Measurements from ENCODE around the gene LRRN1.
"Not testable (repeated sequence)": the region's sequence is repeated elsewhere in the genome, so short reads cannot be mapped to it uniquely, and the experiment has no call there.

LRRN1 gene

GRCh38 chr3:3815206-3815605 lies 16.0 kb downstream of the LRRN1 start:
- no peak for DNase-seq

GRCh38 chr3:3816034-3816433 lies 16.8 kb downstream of the LRRN1 start:
- DNase-seq: no peak

- DNase-seq: no peak
Observed at GRCh38 chr3:3817865-3818264, 18.6 kb downstream of the LRRN1 start.

DNA sequence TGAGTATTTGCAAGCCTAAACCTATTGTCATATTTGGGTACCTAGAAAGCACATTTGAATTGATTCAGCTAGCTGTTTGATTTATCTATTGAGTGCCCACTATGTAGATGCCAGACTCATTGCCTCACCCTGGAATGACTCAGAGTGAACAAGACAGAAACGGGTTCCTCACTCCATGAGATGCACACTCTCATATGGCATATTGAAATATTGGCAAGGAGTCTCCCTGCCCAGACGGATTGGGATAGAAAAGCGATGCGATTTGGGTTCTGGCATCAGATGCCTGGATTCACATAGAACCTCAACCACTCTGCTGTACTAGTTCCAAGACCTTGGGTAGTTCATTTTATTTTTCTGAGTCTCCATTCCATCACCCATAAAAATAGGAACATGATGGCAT lies 22.5 kb downstream of the LRRN1 start:
- no peak for DNase-seq

GRCh38 chr3:3825035-3825434 lies 25.8 kb downstream of the LRRN1 start:
- no peak for DNase-seq

- DNase-seq: no peak
Observed at GRCh38 chr3:3826521-3826920, 27.3 kb downstream of the LRRN1 start.

DNA sequence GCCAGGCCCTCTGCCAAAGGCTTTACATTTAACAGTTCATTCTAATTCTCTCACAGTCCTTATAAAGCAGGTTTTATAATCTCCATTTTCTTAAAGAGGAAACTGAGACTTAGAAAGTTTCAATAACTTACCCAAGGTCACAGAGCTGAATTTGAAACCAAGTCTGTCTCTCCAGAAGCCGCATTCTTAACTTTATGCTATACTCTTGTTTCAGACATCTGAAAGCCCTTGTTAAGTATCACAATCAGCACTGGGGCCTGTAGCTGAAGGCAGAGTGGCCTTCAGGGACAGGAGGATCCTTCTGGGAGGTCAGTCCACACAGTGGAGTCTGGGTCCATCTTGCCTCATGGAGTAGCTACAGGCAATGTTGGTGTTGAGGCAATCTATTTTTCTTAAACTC lies 27.9 kb downstream of the LRRN1 start:
- no peak for DNase-seq

- not testable (repeated sequence) for DNase-seq
Observed at GRCh38 chr3:3828417-3828816, 29.2 kb downstream of the LRRN1 start.

- DNase-seq: no peak
Observed at GRCh38 chr3:3836845-3837244, 37.6 kb downstream of the LRRN1 start.

DNA sequence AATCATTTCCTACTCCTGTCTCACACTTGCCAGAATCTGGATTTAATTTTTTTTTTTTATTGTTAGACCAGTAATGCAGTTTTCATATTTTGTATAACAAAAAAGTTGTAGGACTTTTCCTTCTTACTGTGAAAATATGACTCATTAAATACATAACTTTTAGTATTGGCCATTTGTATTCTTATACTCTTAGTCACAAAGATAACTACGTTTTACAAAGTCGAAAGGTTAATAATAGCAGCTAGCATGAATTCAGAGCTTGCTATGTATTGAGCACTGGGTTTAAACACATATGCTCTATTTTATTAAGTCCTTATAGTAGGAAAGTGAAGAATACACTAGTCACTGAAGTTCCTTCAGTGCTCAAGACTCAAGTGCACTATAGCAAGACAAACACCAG lies 43.1 kb downstream of the LRRN1 start:
- DNase-seq: no peak

GRCh38 chr3:3847994-3848922 lies 49.0 kb downstream of the LRRN1 start:
- no peak for DNase-seq

- no peak for DNase-seq
Observed at GRCh38 chr3:3848923-3849275, 49.7 kb downstream of the LRRN1 start.

DNA sequence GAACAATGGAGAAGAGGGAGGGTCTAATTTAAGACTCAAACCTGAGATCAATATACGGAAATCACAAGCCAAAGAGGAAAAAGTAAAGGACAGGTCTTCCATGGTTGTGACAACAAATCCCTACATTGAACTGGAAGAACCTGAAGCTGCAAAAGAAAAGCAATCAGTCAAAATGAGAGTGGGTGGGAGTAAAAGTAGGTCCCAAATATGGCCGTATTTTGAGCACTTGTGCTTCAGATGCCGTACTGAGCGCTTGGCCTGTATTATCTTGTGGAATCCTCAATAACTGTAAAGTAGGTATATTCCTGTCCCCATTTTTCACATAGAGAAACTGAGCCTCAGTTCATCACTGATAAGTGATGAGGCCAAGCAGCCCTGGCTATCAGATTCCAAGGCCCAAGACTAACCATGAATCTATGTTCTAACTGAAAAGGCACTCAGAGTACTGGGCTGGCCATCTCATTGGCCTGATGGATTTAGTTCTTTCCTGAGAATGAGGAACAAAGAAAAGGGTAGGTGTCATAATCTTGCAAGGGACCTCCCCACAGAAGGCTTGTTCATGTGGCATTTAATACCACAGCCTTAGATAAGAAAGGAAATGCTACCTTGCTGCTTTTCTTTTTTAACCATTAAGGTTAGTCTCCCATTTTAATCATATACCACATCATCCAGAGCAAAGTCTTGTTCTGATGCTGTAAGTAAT lies 52.5 kb downstream of the LRRN1 start:
- DNase-seq: no peak

GRCh38 chr3:3853544-3853943 lies 54.3 kb downstream of the LRRN1 start:
- no peak for DNase-seq

DNA sequence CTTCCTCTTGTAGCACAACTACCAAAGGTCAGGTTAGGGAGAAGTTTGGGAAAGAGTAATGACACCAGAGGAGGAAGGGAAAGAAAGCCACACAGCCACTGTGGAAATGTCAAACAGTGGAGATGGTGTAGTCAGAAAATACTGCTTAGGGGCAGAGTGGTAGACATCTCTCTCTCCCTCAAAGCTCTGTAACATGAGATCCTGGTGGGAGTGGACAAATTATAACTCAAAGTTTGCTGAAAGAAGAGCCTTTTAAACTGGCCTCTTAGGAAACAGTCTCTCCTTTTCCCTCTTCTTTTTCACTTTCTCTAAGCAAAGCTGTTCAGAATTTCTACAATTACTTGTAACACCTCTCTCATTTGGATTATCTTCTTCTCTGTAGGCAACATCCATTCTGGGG lies 55.8 kb downstream of the LRRN1 start:
- DNase-seq: no peak

DNA sequence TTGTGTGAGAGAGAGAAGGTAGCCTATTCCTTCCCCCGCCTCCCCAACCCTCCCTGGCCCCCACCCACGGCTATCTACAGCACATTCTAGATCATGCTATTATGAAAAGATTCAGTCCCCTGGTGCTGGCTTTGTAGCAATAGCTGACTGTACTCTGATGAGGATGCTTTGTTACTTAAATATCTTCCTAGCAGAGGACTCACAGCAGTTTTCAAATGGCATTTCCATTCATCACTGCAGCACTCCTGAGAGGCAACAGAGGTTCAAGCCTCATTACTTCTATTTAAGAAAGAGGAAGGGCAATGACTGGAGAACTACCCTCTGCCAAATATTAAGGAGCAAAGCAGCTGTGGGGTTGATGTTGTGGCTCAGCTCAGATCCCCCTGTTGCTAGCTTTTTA lies 61.0 kb downstream of the LRRN1 start:
- no peak for DNase-seq

DNA sequence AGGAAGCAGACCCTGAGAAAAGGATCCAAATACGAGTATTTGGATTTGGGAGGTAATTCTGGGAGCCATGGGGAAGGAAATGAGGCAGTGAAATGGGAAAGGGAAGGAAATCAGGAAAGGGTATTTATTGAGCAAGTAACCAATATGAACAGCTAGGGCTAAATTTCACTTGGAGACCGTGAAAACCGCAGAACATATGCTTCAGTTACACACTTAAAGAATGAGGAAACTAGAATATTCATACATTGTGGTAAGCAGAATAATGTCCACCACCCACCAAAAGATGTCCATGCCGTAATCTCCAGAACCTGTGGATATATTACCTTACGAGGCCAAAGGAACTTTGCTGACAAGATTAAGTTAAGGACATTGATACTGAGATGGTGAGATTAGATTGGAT lies 63.3 kb downstream of the LRRN1 start:
- DNase-seq: no peak

DNA sequence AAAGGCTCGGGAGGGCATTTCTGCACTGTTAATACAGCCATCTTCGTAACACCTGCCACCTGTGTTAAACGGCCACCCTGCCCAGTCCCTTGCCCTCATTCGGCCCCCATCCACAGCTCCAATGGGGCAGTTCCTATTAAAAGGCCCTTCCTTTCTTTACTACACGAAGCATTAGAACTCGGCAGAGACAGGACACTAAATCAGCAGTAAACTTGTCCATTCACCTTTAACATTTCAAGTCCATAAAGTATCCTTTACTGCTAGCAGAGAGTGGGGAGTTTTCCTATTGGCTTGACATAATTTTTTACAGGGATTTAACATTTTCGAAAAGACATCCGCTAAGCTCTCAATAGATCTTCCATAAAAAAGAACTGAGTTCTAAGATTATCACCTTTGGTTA lies 76.3 kb downstream of the LRRN1 start:
- DNase-seq: no peak

DNA sequence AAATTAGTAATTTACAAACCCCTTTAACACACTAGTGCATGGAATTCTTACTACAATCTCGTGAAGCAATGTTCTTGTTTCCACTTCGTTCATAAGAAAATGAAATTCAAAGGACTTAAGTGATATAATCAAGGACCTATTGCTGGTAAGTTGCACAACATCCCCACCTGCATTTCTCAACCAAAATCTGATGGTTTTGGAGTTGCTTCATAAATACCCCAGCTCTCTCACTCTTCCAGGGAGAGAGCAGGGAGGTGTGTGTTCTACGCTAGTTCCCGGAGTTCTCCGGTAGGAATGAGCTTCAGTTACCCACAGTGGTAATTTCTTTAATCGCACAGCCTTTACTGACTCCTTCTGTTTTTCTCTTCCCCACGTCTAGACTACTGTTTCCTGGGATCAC lies 81.8 kb downstream of the LRRN1 start:
- no peak for DNase-seq

DNA sequence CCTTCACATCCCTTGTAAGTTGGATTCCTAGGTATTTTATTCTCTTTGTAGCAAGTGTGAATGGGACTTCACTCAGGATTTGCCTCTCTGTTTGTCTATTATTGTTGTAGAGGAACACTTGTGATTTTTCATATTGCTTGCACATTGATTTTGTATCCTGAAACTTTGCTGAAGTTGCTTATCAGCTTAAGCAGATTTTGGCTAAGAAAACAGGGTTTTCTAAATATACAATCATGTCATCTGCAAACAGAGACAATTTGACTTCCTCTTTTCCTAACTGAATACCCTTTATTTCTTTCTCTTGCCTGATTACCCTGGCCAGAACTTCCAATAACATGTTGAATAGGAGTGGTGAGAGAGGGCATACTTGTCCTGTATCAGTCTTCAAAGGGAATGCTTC lies 88.1 kb downstream of the LRRN1 start:
- DNase-seq: not testable (repeated sequence)

- DNase-seq: no peak
Observed at GRCh38 chr3:3893590-3893989, 94.4 kb downstream of the LRRN1 start.
